ENCODE measurements around the gene F7. TPM values are rescaled to one million over a fixed set of nuclear protein-coding genes. Genes with fewer than 3 reads are reported as not detected.

The F7 gene
- total RNA-seq, 1 donor from 2014 or later, result 3.0 TPM

GRCh38 chr13:113093580-113094409 is 11.8 kb upstream of the F7 start:
- DNase-seq (ENCODE audit: extremely low spot score, unreplicated experiment), result no peak
- no peak for TF ChIP-seq CTCF (conservative IDR thresholded peaks at IDR 0.05)
- no peak overlapping the region for H3K4me3 Mint-ChIP-seq
- H3K4me1 Mint-ChIP-seq (ENCODE audit: unreplicated experiment), result peaks cover 14% of the 10 kb centered on the region
- H3K9me3 Mint-ChIP-seq, result no peaks in the 10 kb centered on the region
- peaks cover 3% of the 10 kb centered on the region for H3K36me3 Mint-ChIP-seq
- H3K27ac Mint-ChIP-seq, result no peak overlapping the region
- H3K27me3 Mint-ChIP-seq, result peaks cover 3% of the 10 kb centered on the region

GRCh38 chr13:113094410-113094800 is 11.2 kb upstream of the F7 start:
- H3K4me1 Mint-ChIP-seq (ENCODE audit: unreplicated experiment), result peaks cover 13% of the 10 kb centered on the region
- H3K27ac Mint-ChIP-seq, result no peak overlapping the region
- H3K9me3 Mint-ChIP-seq, result no peaks in the 10 kb centered on the region
- H3K4me3 Mint-ChIP-seq, result no peak overlapping the region
- peaks cover 3% of the 10 kb centered on the region for H3K27me3 Mint-ChIP-seq
- TF ChIP-seq CTCF (conservative IDR thresholded peaks at IDR 0.05), result no peak
- H3K36me3 Mint-ChIP-seq, result peaks cover 3% of the 10 kb centered on the region
- no peak for DNase-seq (ENCODE audit: extremely low spot score, unreplicated experiment)

- TF ChIP-seq CTCF (conservative IDR thresholded peaks at IDR 0.05), result no peak
- no peak overlapping the region for H3K4me3 Mint-ChIP-seq
- H3K27me3 Mint-ChIP-seq, result peaks cover 3% of the 10 kb centered on the region
- no peak for DNase-seq (ENCODE audit: extremely low spot score, unreplicated experiment)
- peak overlapping the region; percentile 84 for H3K27ac Mint-ChIP-seq
- H3K9me3 Mint-ChIP-seq, result no peaks in the 10 kb centered on the region
- H3K4me1 Mint-ChIP-seq (ENCODE audit: unreplicated experiment), result peaks cover 11% of the 10 kb centered on the region
- peaks cover 3% of the 10 kb centered on the region for H3K36me3 Mint-ChIP-seq
Measured at GRCh38 chr13:113095146-113096051, 10.2 kb upstream of the F7 start.

- Mint-ChIP-seq H3K4me3 (no peak overlapping the region), H3K27ac (no peak overlapping the region), H3K27me3 (peaks cover 3% of the 10 kb centered on the region), H3K36me3 (peaks cover 3% of the 10 kb centered on the region), H3K4me1 (ENCODE audit: unreplicated experiment) (peaks cover 11% of the 10 kb centered on the region), H3K9me3 (no peaks in the 10 kb centered on the region)
- TF ChIP-seq CTCF (conservative IDR thresholded peaks at IDR 0.05), result no peak
- DNase-seq (ENCODE audit: extremely low spot score, unreplicated experiment), result no peak
Measured at GRCh38 chr13:113096052-113096744, 9.4 kb upstream of the F7 start.

GRCh38 chr13:113096745-113097305 is 8.8 kb upstream of the F7 start:
- Mint-ChIP-seq H3K4me3 (no peak overlapping the region), H3K27ac (no peak overlapping the region), H3K9me3 (no peaks in the 10 kb centered on the region), H3K27me3 (peaks cover 3% of the 10 kb centered on the region), H3K4me1 (ENCODE audit: unreplicated experiment) (peaks cover 11% of the 10 kb centered on the region), H3K36me3 (peaks cover 3% of the 10 kb centered on the region)
- no peak for DNase-seq (ENCODE audit: extremely low spot score, unreplicated experiment)
- no peak for TF ChIP-seq CTCF (conservative IDR thresholded peaks at IDR 0.05)

Measured in type B pancreatic cell (in vitro differentiated cells).